ENCODE data around the gene KCNQ2.

KCNQ2 gene

GRCh38 chr20:63424613-63425012, 47.8 kb downstream of the KCNQ2 start:
- Histone ChIP-seq H2AK5ac (ENCODE audit: low read depth, low read length) (no peak overlapping the region), H3K23ac (ENCODE audit: low read depth, low read length, poor library complexity) (peak overlapping the region; percentile 85), H3K9me3 (replicated peaks in 1 of 2; ENCODE audit: control insufficient read depth in 2 of 2, insufficient read depth in 1 of 2, low read depth in 1 of 2, low read length in 2 of 2) (peaks cover 0 to 2% of the 10 kb centered on the region in 2 donors), H2BK120ac (ENCODE audit: low read depth, low read length) (no peak overlapping the region), H3K14ac (ENCODE audit: low read length) (no peak overlapping the region), H3K4me3 (ENCODE audit: low read length in 2 of 2) (no peak overlapping the region), H2AFZ (ENCODE audit: low read length) (no peak overlapping the region), H3K27me3 (ENCODE audit: control insufficient read depth in 3 of 3, insufficient read depth in 3 of 3, low read depth in 1 of 3, low read length in 3 of 3) (no peaks in the 10 kb centered on the region), H2BK12ac (ENCODE audit: low read length) (no peak overlapping the region), H3K18ac (ENCODE audit: low read length) (no peak overlapping the region), H4K8ac (ENCODE audit: low read depth, low read length) (no peak overlapping the region), H3K4me1 (ENCODE audit: control insufficient read depth in 2 of 2, insufficient read depth in 1 of 2, low read depth in 1 of 2, low read length in 2 of 2) (no peaks in the 10 kb centered on the region), H3K4ac (ENCODE audit: low read length) (no peak overlapping the region), H3K36me3 (replicated peaks in 1 of 2; ENCODE audit: control insufficient read depth in 2 of 2, insufficient read depth in 2 of 2, low read length in 2 of 2) (peaks cover 3 to 58% of the 10 kb centered on the region in 2 donors), H3K4me2 (ENCODE audit: insufficient read depth, low read length, poor library complexity, severe bottlenecking) (peak overlapping the region; percentile 2), H2BK5ac (ENCODE audit: low read length) (no peak overlapping the region), H3K27ac (replicated peaks; ENCODE audit: low read length) (no peak overlapping the region), H3K9ac (ENCODE audit: low read depth, low read length, poor library complexity) (no peak overlapping the region), H2BK15ac (ENCODE audit: low read length) (no peak overlapping the region), H4K91ac (ENCODE audit: low read depth, low read length, poor library complexity) (no peak overlapping the region), H3K79me1 (ENCODE audit: low read depth, low read length) (peaks cover 7% of the 10 kb centered on the region)
- WGBS, 2 donors (ENCODE audit: extremely low coverage in 2 of 2, insufficient read length in 2 of 2, insufficient replicate concordance in 1 of 2): no CpG with 5 or more reads among the region's 25 CpGs
- no peak for DNase-seq (ENCODE audit: low spot score)

- no peak overlapping the region for H2BK120ac ChIP-seq (ENCODE audit: low read depth, low read length)
- no peak overlapping the region for H2BK5ac ChIP-seq (ENCODE audit: low read length)
- H4K91ac ChIP-seq (ENCODE audit: low read depth, low read length, poor library complexity): no peak overlapping the region
- no peak overlapping the region for H2AK5ac ChIP-seq (ENCODE audit: low read depth, low read length)
- H2BK12ac ChIP-seq (ENCODE audit: low read length): no peak overlapping the region
- no peak overlapping the region for H3K27ac ChIP-seq (replicated peaks; ENCODE audit: low read length)
- no peak overlapping the region for H4K8ac ChIP-seq (ENCODE audit: low read depth, low read length)
- H3K14ac ChIP-seq (ENCODE audit: low read length): no peak overlapping the region
- peaks cover 4% of the 10 kb centered on the region for H3K79me1 ChIP-seq (ENCODE audit: low read depth, low read length)
- no peak overlapping the region for H3K4ac ChIP-seq (ENCODE audit: low read length)
- no peak overlapping the region for H2AFZ ChIP-seq (ENCODE audit: low read length)
- no peak overlapping the region for H3K4me2 ChIP-seq (ENCODE audit: insufficient read depth, low read length, poor library complexity, severe bottlenecking)
- H3K27me3 ChIP-seq (ENCODE audit: control insufficient read depth in 3 of 3, insufficient read depth in 3 of 3, low read depth in 1 of 3, low read length in 3 of 3): no peaks in the 10 kb centered on the region
- peaks cover 3 to 55% of the 10 kb centered on the region in 2 donors for H3K36me3 ChIP-seq (replicated peaks in 1 of 2; ENCODE audit: control insufficient read depth in 2 of 2, insufficient read depth in 2 of 2, low read length in 2 of 2)
- H3K9me3 ChIP-seq (replicated peaks in 1 of 2; ENCODE audit: control insufficient read depth in 2 of 2, insufficient read depth in 1 of 2, low read depth in 1 of 2, low read length in 2 of 2): peaks cover 0 to 2% of the 10 kb centered on the region in 2 donors
- peak overlapping the region; percentile 33 for H2BK15ac ChIP-seq (ENCODE audit: low read length)
- H3K9ac ChIP-seq (ENCODE audit: low read depth, low read length, poor library complexity): no peak overlapping the region
- no peak overlapping the region for H3K23ac ChIP-seq (ENCODE audit: low read depth, low read length, poor library complexity)
- H3K4me3 ChIP-seq (ENCODE audit: low read length in 2 of 2): no peak overlapping the region
- no peak overlapping the region for H3K18ac ChIP-seq (ENCODE audit: low read length)
- H3K4me1 ChIP-seq (ENCODE audit: control insufficient read depth in 2 of 2, insufficient read depth in 1 of 2, low read depth in 1 of 2, low read length in 2 of 2): no peaks in the 10 kb centered on the region
- no peak for DNase-seq (ENCODE audit: low spot score)
- no CpG with 5 or more reads among the region's 21 CpGs for WGBS, 2 donors (ENCODE audit: extremely low coverage in 2 of 2, insufficient read length in 2 of 2, insufficient replicate concordance in 1 of 2)
Measured at GRCh38 chr20:63423751-63424150, 48.7 kb downstream of the KCNQ2 start.

GRCh38 chr20:63422653-63423052, 49.8 kb downstream of the KCNQ2 start:
- Histone ChIP-seq H3K14ac (ENCODE audit: low read length) (no peak overlapping the region), H3K79me1 (ENCODE audit: low read depth, low read length) (peaks cover 2% of the 10 kb centered on the region), H2AFZ (ENCODE audit: low read length) (no peak overlapping the region), H3K4me3 (ENCODE audit: low read length in 2 of 2) (no peak overlapping the region), H2BK12ac (ENCODE audit: low read length) (peak overlapping the region; percentile 6), H3K4ac (ENCODE audit: low read length) (no peak overlapping the region), H3K23ac (ENCODE audit: low read depth, low read length, poor library complexity) (no peak overlapping the region), H3K36me3 (replicated peaks in 1 of 2; ENCODE audit: control insufficient read depth in 2 of 2, insufficient read depth in 2 of 2, low read length in 2 of 2) (peaks cover 3 to 45% of the 10 kb centered on the region in 2 donors), H2BK5ac (ENCODE audit: low read length) (no peak overlapping the region), H2BK120ac (ENCODE audit: low read depth, low read length) (no peak overlapping the region), H3K9ac (ENCODE audit: low read depth, low read length, poor library complexity) (no peak overlapping the region), H4K8ac (ENCODE audit: low read depth, low read length) (no peak overlapping the region), H3K27ac (replicated peaks; ENCODE audit: low read length) (no peak overlapping the region), H3K4me1 (ENCODE audit: control insufficient read depth in 2 of 2, insufficient read depth in 1 of 2, low read depth in 1 of 2, low read length in 2 of 2) (peaks cover 2 to 3% of the 10 kb centered on the region in 2 donors), H3K9me3 (replicated peaks in 1 of 2; ENCODE audit: control insufficient read depth in 2 of 2, insufficient read depth in 1 of 2, low read depth in 1 of 2, low read length in 2 of 2) (peaks cover 0 to 2% of the 10 kb centered on the region in 2 donors), H2BK15ac (ENCODE audit: low read length) (no peak overlapping the region), H3K27me3 (ENCODE audit: control insufficient read depth in 3 of 3, insufficient read depth in 3 of 3, low read depth in 1 of 3, low read length in 3 of 3) (no peaks in the 10 kb centered on the region), H3K4me2 (ENCODE audit: insufficient read depth, low read length, poor library complexity, severe bottlenecking) (no peak overlapping the region), H4K91ac (ENCODE audit: low read depth, low read length, poor library complexity) (no peak overlapping the region), H2AK5ac (ENCODE audit: low read depth, low read length) (no peak overlapping the region), H3K18ac (ENCODE audit: low read length) (no peak overlapping the region)
- no CpG with 5 or more reads among the region's 25 CpGs for WGBS, 2 donors (ENCODE audit: extremely low coverage in 2 of 2, insufficient read length in 2 of 2, insufficient replicate concordance in 1 of 2)
- DNase-seq (ENCODE audit: low spot score): no peak

GRCh38 chr20:63421913-63422312, 50.5 kb downstream of the KCNQ2 start:
- H4K8ac ChIP-seq (ENCODE audit: low read depth, low read length): no peak overlapping the region
- H3K4me2 ChIP-seq (ENCODE audit: insufficient read depth, low read length, poor library complexity, severe bottlenecking): no peak overlapping the region
- H3K36me3 ChIP-seq (replicated peaks in 1 of 2; ENCODE audit: control insufficient read depth in 2 of 2, insufficient read depth in 2 of 2, low read length in 2 of 2): peaks cover 3 to 38% of the 10 kb centered on the region in 2 donors
- peaks cover 6 to 10% of the 10 kb centered on the region in 2 donors for H3K4me1 ChIP-seq (ENCODE audit: control insufficient read depth in 2 of 2, insufficient read depth in 1 of 2, low read depth in 1 of 2, low read length in 2 of 2)
- H3K27me3 ChIP-seq (ENCODE audit: control insufficient read depth in 3 of 3, insufficient read depth in 3 of 3, low read depth in 1 of 3, low read length in 3 of 3): no peaks in the 10 kb centered on the region
- H3K27ac ChIP-seq (replicated peaks; ENCODE audit: low read length): no peak overlapping the region
- peaks cover 0 to 2% of the 10 kb centered on the region in 2 donors for H3K9me3 ChIP-seq (replicated peaks in 1 of 2; ENCODE audit: control insufficient read depth in 2 of 2, insufficient read depth in 1 of 2, low read depth in 1 of 2, low read length in 2 of 2)
- H2BK5ac ChIP-seq (ENCODE audit: low read length): no peak overlapping the region
- no CpG with 5 or more reads among the region's 17 CpGs for WGBS, 2 donors (ENCODE audit: extremely low coverage in 2 of 2, insufficient read length in 2 of 2, insufficient replicate concordance in 1 of 2)
- H3K18ac ChIP-seq (ENCODE audit: low read length): peak overlapping the region; percentile 7
- no peak for DNase-seq (ENCODE audit: low spot score)
- no peak overlapping the region for H2BK120ac ChIP-seq (ENCODE audit: low read depth, low read length)
- H2BK12ac ChIP-seq (ENCODE audit: low read length): no peak overlapping the region
- H3K14ac ChIP-seq (ENCODE audit: low read length): no peak overlapping the region
- H3K4me3 ChIP-seq (ENCODE audit: low read length in 2 of 2): no peak overlapping the region
- no peak overlapping the region for H3K4ac ChIP-seq (ENCODE audit: low read length)
- no peak overlapping the region for H2AK5ac ChIP-seq (ENCODE audit: low read depth, low read length)
- H3K23ac ChIP-seq (ENCODE audit: low read depth, low read length, poor library complexity): peak overlapping the region; percentile 6
- no peak overlapping the region for H2AFZ ChIP-seq (ENCODE audit: low read length)
- H3K9ac ChIP-seq (ENCODE audit: low read depth, low read length, poor library complexity): peak overlapping the region; percentile 53
- no peak overlapping the region for H4K91ac ChIP-seq (ENCODE audit: low read depth, low read length, poor library complexity)
- H2BK15ac ChIP-seq (ENCODE audit: low read length): no peak overlapping the region
- H3K79me1 ChIP-seq (ENCODE audit: low read depth, low read length): peaks cover 4% of the 10 kb centered on the region

Data from neuronal stem cell (in vitro differentiated cells).